HG02759 (cell line): ENCODE results near the gene GRB7.
"Not testable (repeated sequence)": the region's sequence is repeated elsewhere in the genome, so short reads cannot be mapped to it uniquely, and the experiment has no call there.

Experiments used
- ATAC-seq: cut with Tn5 transposase; IDR thresholded peaks from one replicate; pipeline ENCODE4 v1.9.1; 2021; ENCODE audit warnings: mild to moderate bottlenecking, moderate library complexity; ENCODE audit not compliant: unreplicated experiment

GRB7 gene

GRCh38 chr17:39750131-39751015, 12.6 kb downstream of the GRB7 start:
- ATAC-seq = no peak

GRCh38 chr17:39751016-39751543, 13.3 kb downstream of the GRB7 start:
- ATAC-seq = no peak

GRCh38 chr17:39751637-39752036, 13.9 kb downstream of the GRB7 start:
- ATAC-seq = no peak

GRCh38 chr17:39752241-39752881, 14.6 kb downstream of the GRB7 start:
- no peak for ATAC-seq

GRCh38 chr17:39753514-39754160, 15.9 kb downstream of the GRB7 start:
- peak; percentile 25 for ATAC-seq

- ATAC-seq = peak; percentile 65
These were observed 16.6 kb downstream of the GRB7 start for GRCh38 chr17:39754161-39754957.

- no peak for ATAC-seq
These were observed 17.3 kb downstream of the GRB7 start for GRCh38 chr17:39754958-39755553.

GRCh38 chr17:39755554-39756379, 18.0 kb downstream of the GRB7 start:
- peak; percentile 18 for ATAC-seq

- no peak for ATAC-seq
These were observed 18.8 kb downstream of the GRB7 start for GRCh38 chr17:39756380-39757079.

GRCh38 chr17:39757176-39757662, 19.5 kb downstream of the GRB7 start:
- ATAC-seq = no peak

GRCh38 chr17:39757931-39758873, 20.5 kb downstream of the GRB7 start:
- ATAC-seq = no peak

GRCh38 chr17:39759204-39759603, 21.5 kb downstream of the GRB7 start:
- no peak for ATAC-seq

GRCh38 chr17:39761861-39762496, 24.2 kb downstream of the GRB7 start:
- ATAC-seq = no peak

GRCh38 chr17:39763051-39763820, 25.5 kb downstream of the GRB7 start:
- ATAC-seq = no peak

GRCh38 chr17:39764171-39764570, 26.4 kb downstream of the GRB7 start:
- ATAC-seq = not testable (repeated sequence)

GRCh38 chr17:39765175-39765574, 27.4 kb downstream of the GRB7 start:
- no peak for ATAC-seq
